RCC 7860 (cell line): ENCODE results near the gene BAX.

Experiments
- DNase-seq: peaks from one replicate; pipeline ENCODE4 v3.0.0-alpha.2; 2015; ENCODE audit warnings: low spot score
- FAIRE-seq: peaks from 2 replicates; lab custom pipeline; 2012; peaks lifted over from hg19 to GRCh38; lab: Jason Lieb, UNC

The BAX gene

DNA sequence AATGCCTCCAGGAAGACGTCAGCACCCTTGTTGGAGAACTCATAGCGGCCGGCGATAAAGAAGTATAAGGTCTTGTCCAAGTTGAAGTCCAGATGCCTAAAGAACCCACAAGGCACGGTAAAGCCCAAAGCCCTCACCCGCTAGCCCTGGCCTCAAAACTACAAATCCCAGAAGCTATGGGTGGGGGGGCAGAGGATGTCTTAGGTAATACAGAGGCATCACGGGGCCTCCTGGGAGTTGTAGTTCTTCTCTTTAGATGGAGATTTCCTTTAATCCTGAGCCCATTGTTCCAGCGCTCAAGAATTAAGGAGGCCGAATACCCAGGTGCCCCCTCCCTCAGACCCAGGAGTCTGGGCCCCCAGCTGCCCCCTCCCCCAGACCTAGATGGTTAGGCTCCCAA lies 27.6 kb downstream of the BAX start:
- DNase-seq: no peak
- no peak for FAIRE-seq

DNA sequence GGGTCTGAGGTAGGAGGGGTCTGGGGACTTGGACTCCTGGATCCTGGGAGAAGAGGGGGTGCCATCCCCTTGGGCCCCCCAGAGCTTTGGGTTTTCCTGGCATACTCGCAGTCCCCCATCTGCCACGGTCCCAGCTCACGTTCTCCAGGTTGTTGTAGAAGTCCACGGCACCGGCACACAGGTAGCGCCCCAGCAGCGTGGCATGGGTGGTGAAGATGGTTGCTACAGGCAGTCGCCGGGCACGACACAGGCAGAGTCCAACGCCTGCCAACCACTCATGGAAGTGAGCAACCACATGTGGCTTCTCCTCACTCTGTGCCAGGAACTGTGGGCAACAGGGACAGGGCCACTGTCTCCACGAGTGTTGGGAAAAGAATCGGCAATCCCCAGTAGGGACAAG lies 31.0 kb downstream of the BAX start:
- no peak for FAIRE-seq
- no peak for DNase-seq

DNA sequence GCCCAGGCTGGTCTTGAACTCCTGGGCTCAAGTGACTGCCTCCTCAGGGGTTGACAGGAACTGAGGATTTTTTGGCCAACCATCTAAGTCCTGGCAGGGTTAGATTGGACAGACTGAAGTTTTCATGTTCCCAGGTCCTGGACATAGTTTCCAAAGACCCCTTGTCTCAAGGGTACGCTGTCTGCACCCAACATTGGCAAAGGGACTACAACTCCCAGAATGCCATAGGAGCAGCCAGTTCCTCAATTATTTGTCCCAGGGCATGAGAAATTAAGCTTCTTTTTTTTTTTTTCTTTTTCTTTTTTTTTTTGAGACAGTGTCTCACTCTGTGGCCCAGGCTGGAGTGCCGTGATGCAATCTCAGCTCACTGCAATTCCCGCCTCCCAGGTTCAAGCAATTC lies 31.5 kb downstream of the BAX start:
- no peak for FAIRE-seq
- DNase-seq: no peak

DNA sequence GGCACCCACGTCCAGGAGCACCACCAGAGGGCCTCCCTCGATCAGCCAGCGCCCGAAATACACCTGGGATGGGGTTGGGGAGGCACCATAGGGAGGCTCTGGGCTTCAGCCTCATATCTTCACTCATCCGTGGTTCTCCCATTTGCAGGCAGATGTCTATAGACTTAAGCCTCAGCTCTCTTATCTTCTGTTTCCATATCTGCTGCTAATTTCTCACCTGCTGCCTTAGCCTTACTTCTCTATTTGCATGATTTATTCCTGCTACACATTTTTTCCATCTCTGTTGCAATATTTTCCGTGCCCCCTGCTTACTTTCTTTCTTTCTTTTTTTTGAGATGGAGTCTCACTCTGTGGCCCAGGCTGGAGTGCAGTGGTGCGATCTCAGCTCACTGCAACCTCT lies 32.6 kb downstream of the BAX start:
- FAIRE-seq (no peak), DNase-seq (no peak)

DNA sequence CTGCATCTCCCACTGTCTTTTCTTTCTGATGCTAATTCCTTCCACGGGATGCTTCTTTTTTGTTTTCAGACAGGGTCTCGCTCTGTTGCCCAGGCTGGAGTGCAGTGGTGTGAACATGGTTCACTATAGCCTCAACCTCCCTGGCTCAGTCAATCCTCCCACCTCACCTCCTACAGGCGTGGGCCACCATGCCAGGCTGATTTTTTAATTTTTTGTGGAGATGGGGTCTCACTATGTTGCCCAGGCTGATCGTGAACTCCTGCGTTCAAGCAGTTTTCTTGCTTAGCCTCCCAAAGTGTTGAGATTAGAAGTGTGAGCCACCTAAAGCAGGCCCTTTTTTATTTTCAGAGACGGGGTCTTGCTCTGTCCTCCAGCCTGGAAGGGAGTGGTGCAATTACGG lies 33.6 kb downstream of the BAX start:
- FAIRE-seq: no peak
- no peak for DNase-seq

DNA sequence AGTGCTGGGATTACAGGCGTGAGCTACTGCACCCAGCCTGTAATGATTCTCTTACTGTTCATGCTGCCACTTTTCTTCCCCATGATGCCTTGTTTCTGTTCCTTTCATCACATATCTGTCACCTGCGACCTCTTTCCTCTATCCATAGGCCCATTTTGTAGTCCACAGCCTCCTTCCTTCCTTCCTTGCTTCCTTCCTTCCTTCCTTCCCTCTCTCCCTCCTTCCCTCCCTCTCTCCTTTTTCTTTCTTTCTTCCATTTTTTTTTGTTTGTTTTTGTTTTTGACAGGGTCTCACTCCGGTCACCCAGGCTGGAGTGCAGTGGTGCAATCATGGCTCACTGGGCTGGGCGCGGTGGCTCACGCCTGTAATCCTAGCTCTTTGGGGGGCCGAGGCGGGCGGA lies 34.2 kb downstream of the BAX start:
- FAIRE-seq: no peak
- no peak for DNase-seq

DNA sequence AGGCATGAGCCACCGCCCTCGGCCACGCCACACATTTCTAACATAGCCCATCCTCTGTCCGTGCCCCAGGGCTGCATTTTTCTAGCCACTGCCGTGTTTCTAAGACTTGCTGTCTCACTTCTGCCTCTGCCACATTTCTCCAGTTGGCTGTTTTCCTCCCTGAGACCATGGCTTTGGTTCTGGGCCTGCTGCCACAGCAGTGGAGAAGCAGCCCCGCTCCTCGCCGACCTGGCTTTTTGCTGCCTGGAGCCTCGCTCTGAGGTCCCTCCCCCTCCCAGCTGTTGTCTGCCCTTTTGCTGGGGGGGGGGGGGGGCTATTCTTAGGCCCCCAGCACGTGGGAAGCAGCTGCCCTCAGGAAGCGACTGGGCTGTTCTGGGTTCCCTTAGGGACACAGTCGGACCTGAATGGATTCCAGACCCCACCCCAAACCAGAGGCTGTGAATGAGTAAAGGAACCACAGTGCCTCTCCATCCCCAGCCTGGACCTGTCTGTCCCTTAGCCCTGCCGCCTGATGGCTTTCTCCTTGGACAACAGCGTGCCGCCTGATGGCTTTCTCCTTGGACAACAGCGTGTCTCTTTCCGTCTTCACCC lies 35.1 kb downstream of the BAX start:
- no peak for FAIRE-seq

DNA sequence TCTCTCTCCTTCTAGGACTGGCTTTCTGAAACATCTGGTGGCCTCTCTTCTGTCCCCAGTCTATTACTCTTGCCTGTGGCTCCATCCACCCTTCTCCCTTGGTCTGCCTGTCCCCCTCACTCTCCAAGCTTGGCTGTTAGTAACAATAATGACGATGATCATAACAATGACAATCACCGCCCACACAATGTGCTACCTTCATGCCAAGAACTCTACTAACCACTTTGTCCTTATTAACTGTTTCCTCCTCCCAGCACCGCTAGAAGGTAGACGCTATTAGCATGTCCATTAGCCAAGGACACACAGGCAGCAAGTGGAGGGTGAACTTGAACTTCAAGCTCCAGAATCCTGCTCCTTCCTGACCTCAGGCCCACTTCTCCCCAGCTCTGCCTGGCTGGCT lies 35.7 kb downstream of the BAX start:
- no peak for FAIRE-seq
- DNase-seq: no peak

More for the DNA sequence above, 35.1 kb downstream of the BAX start:
- DNase-seq: no peak

DNA sequence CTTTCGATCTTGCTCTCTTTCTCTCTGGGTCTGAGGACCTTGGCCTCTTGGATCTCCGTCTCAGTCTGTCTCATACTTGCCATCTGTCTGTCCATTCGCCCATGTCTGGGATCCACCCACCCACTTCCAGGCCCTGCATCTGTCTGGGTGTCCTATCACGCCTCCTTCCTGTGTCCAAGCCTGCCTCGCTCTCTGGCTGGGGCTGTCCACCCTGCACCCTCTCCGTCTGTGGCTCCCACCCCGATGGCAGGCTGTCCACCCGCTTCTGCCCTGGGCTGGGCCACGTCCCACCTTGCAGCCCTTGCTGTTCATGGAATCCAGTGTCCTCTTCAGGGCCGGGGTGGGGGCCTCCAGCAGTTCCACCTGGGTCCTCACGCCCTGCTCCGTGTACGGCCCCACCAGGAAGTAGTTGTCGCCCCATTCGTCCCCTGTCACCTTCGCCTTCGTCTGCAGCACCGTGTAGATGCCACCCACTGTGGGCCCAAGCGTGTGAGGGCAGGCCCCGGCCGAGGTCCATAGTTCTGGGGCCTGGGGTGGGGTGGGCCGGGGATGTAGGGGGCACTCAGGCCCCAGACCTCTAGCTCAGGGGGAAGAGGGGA lies 36.4 kb downstream of the BAX start:
- DNase-seq: no peak
- FAIRE-seq: no peak

DNA sequence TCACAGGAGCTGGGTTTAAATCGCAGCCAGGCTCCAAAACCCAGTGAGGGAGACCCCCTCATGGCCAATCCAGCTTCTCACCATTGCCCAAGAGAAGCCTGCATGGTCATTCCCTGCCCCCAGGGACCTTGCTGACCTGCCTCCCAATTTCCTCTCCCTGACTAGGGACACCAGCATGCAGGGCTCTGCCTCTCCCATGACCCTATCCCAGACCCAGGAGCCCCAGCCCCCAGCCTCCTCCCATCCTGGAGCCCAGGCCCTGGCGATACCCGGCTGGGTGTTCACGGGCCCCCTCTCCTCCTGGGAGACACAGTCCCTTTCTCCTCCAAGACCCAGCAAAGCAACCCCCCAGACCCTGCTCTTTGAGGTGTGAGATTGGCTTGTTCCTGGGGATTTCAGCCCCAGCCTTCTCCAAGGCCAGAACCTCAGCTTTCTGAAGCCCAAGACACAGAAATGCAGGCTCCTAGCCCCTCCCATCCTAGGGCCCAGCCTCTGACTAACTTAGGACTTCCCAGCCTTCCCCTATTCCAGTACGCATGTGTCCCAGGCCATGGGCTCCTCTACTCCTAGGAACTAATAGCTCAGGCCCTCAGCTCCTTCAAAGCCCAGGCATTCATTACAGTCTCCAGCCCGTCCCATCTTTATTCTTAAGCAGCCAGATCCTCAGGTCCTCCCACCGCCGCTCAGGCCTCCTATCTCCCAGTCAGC lies 37.4 kb downstream of the BAX start:
- peak; percentile 68 for DNase-seq
- FAIRE-seq: no peak

DNA sequence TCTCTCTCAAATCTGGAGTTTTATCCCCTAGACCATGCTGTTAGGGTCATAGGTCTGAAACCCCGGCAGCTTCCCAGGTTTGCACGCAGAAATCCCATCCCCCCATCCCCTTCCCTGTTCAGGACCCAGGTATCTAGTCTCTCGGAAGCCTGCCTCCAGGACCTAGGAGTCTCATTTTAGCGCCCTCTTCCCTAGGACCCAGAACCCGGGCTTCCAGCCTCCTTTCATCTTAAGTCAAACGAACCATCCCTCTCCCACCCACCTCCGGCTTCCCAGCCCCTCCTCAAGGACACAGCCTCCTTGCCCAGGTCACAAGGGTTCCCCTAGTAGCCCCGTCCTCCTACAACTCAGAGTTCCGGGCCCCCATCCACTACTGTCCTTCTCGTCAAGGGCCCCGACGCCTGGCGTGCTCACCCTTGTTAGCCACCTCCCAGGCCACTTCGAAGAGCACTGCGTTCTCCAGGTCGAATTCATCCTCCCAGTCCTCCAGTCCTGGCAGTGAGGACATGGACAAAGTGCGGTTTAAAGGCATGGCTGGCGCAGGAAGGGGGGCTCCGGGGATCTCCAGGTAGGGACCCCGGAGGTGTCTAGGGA lies 38.0 kb downstream of the BAX start:
- no peak for FAIRE-seq
- no peak for DNase-seq

DNA sequence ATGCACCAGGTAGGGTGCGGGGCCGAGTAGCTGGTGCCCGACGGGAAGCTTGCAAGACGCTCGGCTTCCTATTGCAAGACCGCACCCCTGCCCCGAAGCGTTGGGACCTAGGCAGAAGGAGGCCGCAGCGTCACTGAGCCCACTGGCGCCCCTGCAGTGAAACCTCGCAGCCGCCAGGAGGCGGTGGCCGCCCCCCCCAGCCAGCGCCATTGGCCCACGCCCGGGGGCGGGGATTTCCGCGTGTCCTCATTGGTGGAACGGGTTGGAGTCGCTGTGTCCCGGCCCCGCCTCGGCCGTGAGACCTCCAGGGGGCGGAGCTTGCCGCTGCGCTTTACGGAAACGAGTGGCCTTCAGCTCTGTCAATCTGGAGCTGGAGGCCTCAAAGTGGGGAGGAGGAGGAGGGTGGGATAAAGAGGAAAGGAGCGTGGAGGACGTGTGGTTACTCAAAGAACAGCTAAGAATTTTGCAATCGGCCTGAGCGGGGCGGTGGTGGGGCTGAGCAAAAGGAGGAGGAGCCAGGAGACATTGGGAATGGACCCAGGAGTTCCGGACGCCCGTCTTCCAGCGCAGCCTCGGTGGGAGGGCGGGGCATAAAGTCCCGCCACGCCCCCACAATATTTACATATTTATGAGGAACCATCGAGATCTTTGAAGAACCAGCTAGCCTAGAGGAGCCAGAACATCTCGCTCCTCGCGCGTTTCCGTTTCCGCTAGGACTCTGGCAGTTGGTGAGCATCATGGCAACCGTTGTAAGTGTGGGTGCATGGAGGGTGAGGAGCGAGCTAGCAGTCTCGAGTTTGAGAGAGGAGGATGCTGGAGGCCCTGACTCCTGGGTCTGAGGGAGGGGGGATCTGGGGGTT lies 38.7 kb downstream of the BAX start, which contains the start of the genes GYS1 and RUVBL2:
TSS of gene GYS1 (minus strand) at position 135 of the 860 bp plus-strand sequence. CDS start 197 bp downstream, outside the sequence.
TSS of gene RUVBL2 (plus strand) at position 713 of the 860 bp plus-strand sequence. CDS start at position 738, 25 bp downstream.
- peak; percentile 96 for DNase-seq
- peak; percentile 83 for FAIRE-seq

DNA sequence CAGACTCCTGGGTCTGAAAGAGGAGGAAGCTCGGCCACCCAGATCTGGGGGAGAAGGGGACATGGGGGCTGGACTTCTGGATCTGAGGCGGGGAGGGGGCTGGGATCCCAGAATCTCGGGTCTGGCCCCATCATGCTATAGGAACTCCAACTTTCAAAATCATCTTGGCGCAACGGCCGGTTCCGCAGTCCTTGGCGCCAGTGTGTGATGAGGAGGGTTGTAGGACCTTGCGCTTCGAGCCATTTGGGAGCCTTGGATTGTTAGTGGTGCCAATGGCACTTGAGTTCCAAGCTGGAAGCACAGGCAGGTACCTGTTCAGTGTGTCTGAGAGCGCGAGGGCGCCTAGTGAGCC lies 39.3 kb downstream of the BAX start:
- FAIRE-seq (no peak), DNase-seq (no peak)

DNA sequence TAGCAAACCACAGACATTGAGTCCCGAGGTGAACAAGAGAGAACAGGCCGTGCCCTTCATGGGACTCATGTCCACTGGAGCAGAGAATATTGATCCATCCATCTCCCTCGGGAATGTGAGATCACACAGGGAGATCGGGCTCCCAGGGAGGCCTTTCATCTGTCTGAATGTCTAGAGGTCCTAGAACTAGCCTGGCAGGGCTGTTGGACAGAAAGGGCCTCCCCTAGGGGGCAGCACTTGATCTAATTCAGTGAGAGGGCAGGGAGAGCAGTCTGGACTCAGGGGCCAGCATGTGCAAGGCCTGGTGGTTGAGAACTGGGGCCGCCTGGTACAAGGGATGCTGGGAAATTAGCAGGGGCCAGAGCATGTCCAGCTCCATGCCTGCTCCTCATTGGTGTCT lies 43.3 kb downstream of the BAX start:
- DNase-seq (peak; percentile 66), FAIRE-seq (no peak)

DNA sequence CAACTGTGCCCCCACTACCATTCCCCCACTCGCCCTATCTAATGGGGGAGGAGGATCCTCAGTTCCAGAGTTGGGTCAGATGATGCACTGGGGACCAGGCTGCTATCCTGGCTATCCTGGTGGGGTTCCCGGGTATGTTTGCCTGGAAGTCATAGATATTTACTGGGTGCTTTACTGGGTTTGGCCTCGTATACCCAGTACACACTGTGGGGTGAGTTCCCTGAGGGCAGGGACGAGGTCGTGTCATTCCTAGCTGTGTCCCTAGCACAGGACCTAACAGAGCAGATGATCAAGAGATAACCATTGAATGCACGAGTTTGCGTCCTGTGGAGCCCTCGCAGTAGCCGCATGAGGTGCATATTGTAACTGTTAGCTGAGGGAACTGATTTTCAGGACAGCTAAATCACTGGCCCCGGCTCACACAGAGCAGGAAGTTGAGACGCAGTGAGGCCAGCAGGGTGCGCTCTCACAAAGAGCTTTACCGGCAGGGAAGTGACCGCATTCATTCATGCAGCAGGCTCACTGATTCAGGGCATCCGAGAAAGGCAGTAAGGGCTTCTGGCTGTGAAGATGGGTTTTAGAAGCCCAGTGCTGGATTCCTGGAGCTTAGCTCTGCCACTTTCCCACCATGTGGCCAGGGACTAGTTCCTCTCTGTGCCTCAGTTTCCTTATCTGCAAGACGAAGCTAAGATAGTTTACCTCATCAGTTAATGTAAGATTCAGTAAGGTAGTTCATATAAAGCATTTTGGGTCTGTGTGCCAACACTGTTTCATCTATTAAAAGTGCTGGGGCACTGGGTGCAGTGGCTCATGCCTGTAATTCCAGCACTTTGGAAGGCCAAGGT lies 45.0 kb downstream of the BAX start:
- DNase-seq: peak; percentile 31
- FAIRE-seq: no peak

DNA sequence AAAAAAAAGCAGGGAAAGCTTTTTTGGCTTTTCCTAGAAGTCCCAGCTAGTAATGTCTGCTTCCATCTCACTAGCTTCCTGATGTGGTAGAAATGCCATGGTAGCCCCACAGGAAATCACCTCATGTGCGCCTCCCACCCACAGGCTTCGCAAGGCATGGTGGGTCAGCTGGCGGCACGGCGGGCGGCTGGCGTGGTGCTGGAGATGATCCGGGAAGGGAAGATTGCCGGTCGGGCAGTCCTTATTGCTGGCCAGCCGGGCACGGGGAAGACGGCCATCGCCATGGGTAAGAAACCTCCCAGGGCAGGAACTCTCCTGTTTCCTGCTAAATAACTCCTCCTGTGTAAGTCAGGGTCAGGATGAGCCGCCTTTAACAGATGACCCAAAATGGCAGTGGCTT lies 49.5 kb downstream of the BAX start:
- no peak for FAIRE-seq
- no peak for DNase-seq

DNA sequence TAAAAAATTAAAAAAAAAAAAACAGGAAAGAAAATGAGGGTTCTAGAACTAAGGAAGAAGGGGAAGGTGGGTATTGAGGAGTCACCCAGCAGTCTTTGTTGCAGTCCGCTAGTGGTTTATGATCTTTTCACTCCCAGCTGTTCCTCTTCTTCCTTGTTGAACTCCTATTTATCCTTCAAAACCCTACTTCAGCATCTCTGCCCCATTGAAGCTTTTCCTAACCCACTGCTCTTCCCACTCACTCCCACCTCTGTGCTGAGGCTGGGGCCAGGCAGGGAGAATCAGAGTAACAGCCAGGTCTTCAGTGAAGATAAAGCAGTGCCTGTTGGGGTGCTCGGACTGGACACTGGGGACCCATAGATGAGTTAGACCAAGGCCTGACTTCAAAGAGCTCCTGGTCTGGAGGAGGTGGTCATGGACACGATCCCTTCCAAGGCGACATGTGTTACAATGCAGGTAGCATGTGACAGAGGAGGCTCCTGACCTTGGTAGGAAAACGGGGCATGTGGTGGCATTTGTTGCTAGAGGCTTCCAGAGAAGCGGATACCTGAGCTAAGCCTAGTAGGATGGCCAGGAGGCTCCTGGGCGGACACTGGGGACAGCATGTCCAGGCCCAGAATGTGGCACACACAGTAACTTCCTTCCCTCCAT lies 50.4 kb downstream of the BAX start:
- FAIRE-seq (no peak), DNase-seq (no peak)

DNA sequence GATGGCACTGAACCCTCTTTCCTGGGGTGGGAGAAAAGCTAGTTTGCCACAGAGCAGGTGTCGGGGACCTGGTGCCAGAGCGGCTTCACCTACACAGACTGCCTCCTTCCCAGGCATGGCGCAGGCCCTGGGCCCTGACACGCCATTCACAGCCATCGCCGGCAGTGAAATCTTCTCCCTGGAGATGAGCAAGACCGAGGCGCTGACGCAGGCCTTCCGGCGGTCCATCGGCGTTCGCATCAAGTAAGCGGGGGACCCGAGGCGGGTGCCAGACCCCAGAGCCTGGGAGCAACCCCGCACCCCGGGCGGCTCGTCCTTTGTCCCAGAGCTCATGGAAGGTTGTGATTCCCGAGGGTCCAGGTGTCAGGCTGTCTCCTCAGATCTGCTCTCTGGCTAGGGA lies 52.2 kb downstream of the BAX start:
- FAIRE-seq (no peak), DNase-seq (no peak)

DNA sequence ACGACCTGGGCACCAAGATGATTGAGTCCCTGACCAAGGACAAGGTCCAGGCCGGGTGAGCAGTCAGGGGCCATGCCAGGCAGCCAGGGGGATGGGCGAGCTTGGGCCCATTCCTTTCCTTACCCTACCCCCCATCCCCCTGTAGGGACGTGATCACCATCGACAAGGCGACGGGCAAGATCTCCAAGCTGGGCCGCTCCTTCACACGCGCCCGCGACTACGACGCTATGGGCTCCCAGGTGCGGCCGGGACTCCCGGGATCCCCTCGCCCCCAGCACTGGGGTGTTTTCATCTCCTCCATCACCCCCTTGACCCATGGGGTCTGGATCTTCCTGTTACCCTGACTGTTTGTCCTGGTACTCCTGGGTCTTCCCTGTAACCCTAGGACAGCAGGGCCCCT lies 55.2 kb downstream of the BAX start:
- no peak for FAIRE-seq

DNA sequence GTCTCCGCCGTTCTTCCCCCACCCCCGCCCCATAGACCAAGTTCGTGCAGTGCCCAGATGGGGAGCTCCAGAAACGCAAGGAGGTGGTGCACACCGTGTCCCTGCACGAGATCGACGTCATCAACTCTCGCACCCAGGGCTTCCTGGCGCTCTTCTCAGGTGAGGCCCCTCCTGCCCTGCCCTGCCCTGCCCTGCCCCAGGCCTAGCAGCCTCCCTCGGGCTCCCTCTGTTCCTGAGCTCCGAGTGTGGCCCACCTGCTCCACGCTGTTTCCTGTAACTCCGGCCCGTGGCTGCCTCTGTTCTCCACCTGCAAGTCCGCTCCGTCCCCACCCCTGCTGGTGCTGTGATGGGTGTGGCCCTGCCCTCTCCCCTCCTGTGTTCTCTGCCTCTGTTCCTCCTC lies 55.8 kb downstream of the BAX start:
- FAIRE-seq: no peak
- DNase-seq: no peak

More for the DNA sequence above, 55.2 kb downstream of the BAX start:
- no peak for DNase-seq
